Natural killer cell (primary cell): ENCODE measurements around the gene NAT9. TPM values are rescaled to one million over a fixed set of nuclear protein-coding genes. Genes with fewer than 3 reads are reported as not detected.

ENCODE experiments used
- ATAC-seq, 3 donors: fragments of 150-1000 bp in 2 of 3; fragments of 200-7000 bp in 1 of 3; cut with Tn5 transposase; 1 replicate in 1 of 3; 2 replicates in 2 of 3; pipeline ENCODE4 v1.10.0; 2021; ENCODE audit warnings: mild to moderate bottlenecking in 2 of 3, moderate library complexity in 2 of 3
- DNase-seq, 2 donors: peaks; one replicate each; pipeline versions ENCODE4 v3.0.0 to v3.0.0-alpha.2; 2013 to 2021; ENCODE audit warnings: mixed read lengths in 1 of 2
- H3K27ac ChIP-seq: one replicate; pipeline ENCODE4 v1.5.1; 2013; ENCODE audit warnings: mild to moderate bottlenecking, low read length
- H3K27me3 ChIP-seq: one replicate; pipeline ENCODE4 v1.6.1; 2013; ENCODE audit warnings: low read length; ENCODE audit not compliant: control insufficient read depth, insufficient read depth
- H3K36me3 ChIP-seq: one replicate; pipeline ENCODE4 v1.6.1; 2013; ENCODE audit warnings: low read length; ENCODE audit not compliant: control insufficient read depth, insufficient read depth
- H3K4me1 ChIP-seq: one replicate; pipeline ENCODE4 v1.6.1; 2013; ENCODE audit warnings: low read length; ENCODE audit not compliant: control insufficient read depth, insufficient read depth
- H3K4me3 ChIP-seq: one replicate; pipeline ENCODE4 v1.5.1; 2013; ENCODE audit warnings: low read length
- H3K9me3 ChIP-seq: one replicate; pipeline ENCODE4 v1.6.1; 2013; ENCODE audit warnings: low read length; ENCODE audit not compliant: control insufficient read depth, insufficient read depth
- H3K27ac Mint-ChIP-seq, 2 donors: one replicate each; pipeline ENCODE4 v1.8.0; 2022; ENCODE audit warnings: mild to moderate bottlenecking in 2 of 2, mixed read lengths in 2 of 2, moderate library complexity in 1 of 2
- H3K27me3 Mint-ChIP-seq, 2 donors: one replicate each; pipeline ENCODE4 v1.8.0; 2022; ENCODE audit warnings: low read depth in 2 of 2, mixed read lengths in 2 of 2
- H3K36me3 Mint-ChIP-seq: one replicate; pipeline ENCODE4 v1.8.0; 2022; ENCODE audit warnings: mixed read lengths
- H3K4me1 Mint-ChIP-seq, 2 donors: one replicate each; pipeline ENCODE4 v1.8.0; 2022; ENCODE audit warnings: mixed read lengths in 2 of 2
- H3K4me3 Mint-ChIP-seq: one replicate; pipeline ENCODE4 v1.8.0; 2022; ENCODE audit warnings: mild to moderate bottlenecking, moderate library complexity, mixed read lengths
- H3K9me3 Mint-ChIP-seq, 2 donors: one replicate each; pipeline ENCODE4 v1.8.0; 2022; ENCODE audit warnings: mixed read lengths in 2 of 2
- CTCF ChIP-seq: fragments of 200-600 bp; IDR thresholded peaks from one replicate; pipeline ENCODE4 v1.8.0; 2022; ENCODE audit warnings: antibody characterized with exemption
- WGBS: methylation state at CpG from one replicate; pipeline ENCODE4 v1.1.7; 2013; ENCODE audit warnings: missing lambda C conversion rate; ENCODE audit not compliant: insufficient coverage; 5-methylcytosine and 5-hydroxymethylcytosine counted together
- intact Hi-C: fragments of 100-400 bp; cut with micrococcal nuclease; formaldehyde crosslinking; loops from one replicate; pipeline ENCODE4 v1.14.2; 2022
- total RNA-seq, 4 donors: library from RNA; stranded (reverse); fragments of 120-200 nt in 1 of 4; gene quantifications; one replicate each; pipeline versions ENCODE4 v1.2.3 to v1.2.4, GENCODE V29; 2013 to 2022

Gene NAT9
- total RNA-seq, 3 donors from 2014 or later (not counting 1 experiment from before 2014, with no cell fraction given), result 20.0 to 27.2 (median 24.8) TPM

GRCh38 chr17:74744714-74745547 lies 31.2 kb downstream of the NAT9 start:
- Mint-ChIP-seq H3K27ac (peak overlapping the region; percentile 90 to 93), H3K4me1 (peaks cover 51 to 70% of the 10 kb centered on the region in 2 donors), H3K36me3 (no peaks in the 10 kb centered on the region), H3K9me3 (no peaks in the 10 kb centered on the region), H3K27me3 (no peaks in the 10 kb centered on the region), H3K4me3 (peak overlapping the region; percentile 80)
- H3K27ac ChIP-seq, result no peak overlapping the region
- WGBS, result 53% methylated on average over 24 of the region's 24 CpGs
- peak; percentile 100 for TF ChIP-seq CTCF
- ATAC-seq, result peak; percentile 39 to 64 (median 49)
- H3K27me3 ChIP-seq, result no peaks in the 10 kb centered on the region
- H3K4me1 ChIP-seq, result peaks cover 79% of the 10 kb centered on the region
- H3K4me3 ChIP-seq, result no peak overlapping the region
- H3K36me3 ChIP-seq, result peaks cover 17% of the 10 kb centered on the region
- intact Hi-C loops, result loop anchor here (1.0 to 2.0 kb wide), 4 partner anchors 25 to 120 kb away; no protein-coding TSS in a partner anchor
- DNase-seq, result peak; percentile 88 to 89
- no peaks in the 10 kb centered on the region for H3K9me3 ChIP-seq

- peaks cover 84% of the 10 kb centered on the region for H3K4me1 ChIP-seq
- peaks cover 51 to 70% of the 10 kb centered on the region in 2 donors for H3K4me1 Mint-ChIP-seq
- whole genome bisulfite sequencing, result 12% methylated on average over 2 of the region's 2 CpGs
- intact Hi-C loops, result loop anchor here (1.0 to 2.0 kb wide), 4 partner anchors 26 to 121 kb away; no protein-coding TSS in a partner anchor
- peak overlapping the region; percentile 80 for H3K4me3 Mint-ChIP-seq
- no peak overlapping the region for H3K4me3 ChIP-seq
- no peaks in the 10 kb centered on the region for H3K9me3 Mint-ChIP-seq
- no peaks in the 10 kb centered on the region for H3K27me3 Mint-ChIP-seq
- H3K27me3 ChIP-seq, result no peaks in the 10 kb centered on the region
- ATAC-seq (no peak), DNase-seq (no peak)
- no peaks in the 10 kb centered on the region for H3K9me3 ChIP-seq
- peaks cover 16% of the 10 kb centered on the region for H3K36me3 ChIP-seq
- H3K36me3 Mint-ChIP-seq, result no peaks in the 10 kb centered on the region
- no peak overlapping the region for H3K27ac ChIP-seq
- peak overlapping the region; percentile 90 to 93 for H3K27ac Mint-ChIP-seq
- TF ChIP-seq CTCF, result no peak
These were observed 31.8 kb downstream of the NAT9 start for GRCh38 chr17:74744349-74744713.

- no peak for ATAC-seq
- peak overlapping the region; percentile 90 to 93 for H3K27ac Mint-ChIP-seq
- no peak for TF ChIP-seq CTCF
These were observed 32.4 kb downstream of the NAT9 start for GRCh38 chr17:74743755-74744154.

More at GRCh38 chr17:74743755-74744154, 32.4 kb downstream of the NAT9 start:
- Mint-ChIP-seq H3K4me3 (peak overlapping the region; percentile 80), H3K27me3 (no peaks in the 10 kb centered on the region), H3K9me3 (no peaks in the 10 kb centered on the region), H3K36me3 (no peaks in the 10 kb centered on the region), H3K4me1 (peaks cover 56 to 76% of the 10 kb centered on the region in 2 donors)
- peak overlapping the region; percentile 64 for H3K27ac ChIP-seq
- H3K27me3 ChIP-seq, result no peaks in the 10 kb centered on the region
- H3K36me3 ChIP-seq, result peaks cover 16% of the 10 kb centered on the region
- H3K9me3 ChIP-seq, result no peaks in the 10 kb centered on the region
- peaks cover 90% of the 10 kb centered on the region for H3K4me1 ChIP-seq
- no peak overlapping the region for H3K4me3 ChIP-seq
- intact Hi-C loops, result loop anchor here (1.0 to 2.0 kb wide), 4 partner anchors 27 to 122 kb away; no protein-coding TSS in a partner anchor
- no peak for DNase-seq
- 86% methylated on average over 1 of the region's 2 CpGs for WGBS
